HG03565 (cell line): ENCODE measurements around the gene LBX1.

Source experiments
- ATAC-seq: cut with Tn5 transposase; IDR thresholded peaks from one replicate; pipeline ENCODE4 v1.9.1; 2021; ENCODE audit warnings: mild to moderate bottlenecking, moderate library complexity; ENCODE audit not compliant: unreplicated experiment

LBX1 gene

DNA sequence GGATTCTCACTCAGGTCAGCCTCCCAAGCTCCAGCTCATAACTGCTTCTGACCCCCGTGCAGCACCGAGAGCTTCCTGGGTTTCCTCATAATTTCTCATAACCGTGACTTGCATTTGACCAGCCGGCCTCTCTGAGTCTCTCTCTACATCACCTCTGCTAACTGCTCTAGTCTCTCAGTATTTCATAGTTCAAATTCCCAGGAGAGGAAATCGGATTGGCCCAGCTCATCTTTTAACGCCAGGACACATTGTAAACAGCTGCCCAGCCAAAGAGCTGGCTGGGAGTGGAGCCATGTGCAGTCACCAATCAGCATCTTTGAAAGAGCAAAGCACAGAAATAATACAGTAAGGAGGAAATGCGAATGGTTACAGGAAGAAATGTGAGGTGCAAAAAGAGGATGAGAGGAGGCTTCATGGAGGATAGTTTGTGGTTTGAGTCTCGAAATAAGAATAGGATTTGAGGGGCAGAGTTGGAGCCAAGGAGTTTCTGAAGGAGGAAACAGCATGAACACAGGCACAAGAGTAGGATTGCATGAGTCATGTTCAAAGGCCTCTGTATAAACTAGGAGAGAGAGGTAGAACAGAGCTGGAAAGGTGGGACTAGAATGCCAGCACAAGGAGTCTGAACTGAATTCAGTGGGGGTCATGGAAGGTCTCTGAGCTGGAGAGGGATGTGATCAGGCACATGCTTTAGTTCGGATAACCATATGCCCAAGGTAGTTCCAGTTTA is 15.2 kb upstream of the LBX1 start:
- no peak for ATAC-seq

DNA sequence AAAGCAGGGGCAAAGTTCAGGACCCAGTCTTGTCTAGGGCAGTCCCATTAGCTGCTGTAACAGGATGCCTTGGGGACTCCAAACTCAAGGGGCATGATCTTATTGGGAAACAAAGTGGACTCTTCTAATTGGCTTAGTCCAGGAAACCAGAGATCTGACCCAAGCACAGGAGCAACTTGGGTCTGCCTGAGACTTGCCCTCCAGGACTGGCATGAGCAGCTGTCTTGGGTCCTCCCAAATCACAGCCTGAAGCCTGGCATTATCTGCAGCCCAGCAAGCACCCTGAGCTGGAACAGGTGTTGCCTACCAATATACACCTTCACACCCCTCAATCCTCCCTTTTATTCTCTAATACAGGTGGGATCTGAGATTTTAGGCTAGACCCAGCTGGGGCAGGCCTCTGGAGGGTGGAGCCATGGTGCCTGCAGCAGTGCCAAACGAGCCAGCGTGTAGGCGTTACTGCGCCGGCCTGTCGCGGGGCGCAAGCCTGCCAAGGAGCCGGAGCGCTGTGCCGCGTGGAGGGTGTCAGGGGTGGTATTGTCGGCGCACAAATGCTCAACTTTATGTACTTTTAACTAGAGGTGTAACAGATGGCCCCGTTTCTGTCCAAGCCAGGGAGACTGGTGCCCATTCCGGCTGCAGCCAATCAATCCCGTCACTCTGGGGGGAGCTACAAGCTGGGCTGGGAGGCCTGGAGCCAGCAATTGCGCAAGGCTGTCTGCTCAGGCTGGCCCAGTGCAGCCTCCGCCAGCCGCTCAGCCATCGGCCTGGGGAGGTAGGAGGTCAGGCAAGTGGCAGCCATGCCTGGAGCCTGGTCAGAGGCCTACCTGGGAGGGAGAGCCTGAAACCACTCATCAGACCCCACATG is 12.8 kb upstream of the LBX1 start:
- no peak for ATAC-seq

DNA sequence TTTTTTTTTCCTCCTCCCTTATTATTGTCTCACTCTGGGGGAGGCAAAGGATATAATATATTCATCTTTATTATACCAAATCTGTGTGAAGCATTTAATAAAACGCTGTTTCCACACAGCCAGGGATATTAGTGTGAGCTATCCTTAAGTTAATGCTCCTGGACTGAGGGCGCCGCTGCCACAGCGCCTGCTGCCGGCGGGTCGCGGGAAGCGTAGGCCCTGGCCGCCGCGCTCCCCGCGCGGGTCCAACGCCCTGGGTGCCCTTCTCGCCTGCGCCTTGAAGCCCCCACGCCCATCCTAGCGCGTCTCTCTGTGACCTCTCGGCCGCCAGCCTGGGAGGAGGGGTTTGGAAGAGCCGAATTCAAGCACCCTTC is 9.5 kb upstream of the LBX1 start:
- ATAC-seq: no peak

DNA sequence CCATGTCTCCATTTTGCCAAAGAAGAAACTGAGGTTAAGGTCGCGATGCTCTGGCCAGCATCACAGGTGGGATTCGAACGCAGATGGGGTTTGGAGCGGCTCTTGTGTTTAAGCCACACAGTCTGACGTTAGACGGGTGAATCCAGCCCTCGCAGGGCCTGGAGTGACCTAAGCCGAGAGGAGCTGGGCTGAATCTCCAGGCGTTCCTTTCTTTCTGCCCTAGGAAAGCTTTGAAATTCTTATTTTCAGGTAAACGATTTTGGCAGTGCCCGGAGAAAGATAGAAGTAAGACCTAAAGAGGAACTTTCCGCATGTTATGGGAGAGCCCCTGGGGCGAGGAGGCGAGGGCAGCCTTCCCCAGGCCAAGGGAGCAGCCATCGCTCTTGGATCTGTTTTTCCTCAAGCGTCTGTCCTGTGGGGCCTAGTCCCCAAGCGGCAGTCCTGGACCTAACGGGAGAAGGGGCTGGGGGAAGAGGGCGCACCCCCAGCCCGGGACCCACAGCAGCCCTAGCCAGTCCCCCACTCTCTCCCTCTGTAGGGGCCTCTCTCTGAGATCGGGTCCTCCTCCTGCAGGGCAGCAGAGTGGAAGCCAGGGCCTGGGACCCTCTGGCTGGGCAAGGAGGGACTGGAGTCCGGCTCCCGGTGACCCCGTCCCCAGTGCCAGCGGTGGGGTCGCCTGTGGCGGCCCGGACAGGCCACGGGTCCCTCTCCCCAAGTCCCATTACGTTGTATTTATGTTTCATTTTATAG is 8.9 kb upstream of the LBX1 start:
- no peak for ATAC-seq

DNA sequence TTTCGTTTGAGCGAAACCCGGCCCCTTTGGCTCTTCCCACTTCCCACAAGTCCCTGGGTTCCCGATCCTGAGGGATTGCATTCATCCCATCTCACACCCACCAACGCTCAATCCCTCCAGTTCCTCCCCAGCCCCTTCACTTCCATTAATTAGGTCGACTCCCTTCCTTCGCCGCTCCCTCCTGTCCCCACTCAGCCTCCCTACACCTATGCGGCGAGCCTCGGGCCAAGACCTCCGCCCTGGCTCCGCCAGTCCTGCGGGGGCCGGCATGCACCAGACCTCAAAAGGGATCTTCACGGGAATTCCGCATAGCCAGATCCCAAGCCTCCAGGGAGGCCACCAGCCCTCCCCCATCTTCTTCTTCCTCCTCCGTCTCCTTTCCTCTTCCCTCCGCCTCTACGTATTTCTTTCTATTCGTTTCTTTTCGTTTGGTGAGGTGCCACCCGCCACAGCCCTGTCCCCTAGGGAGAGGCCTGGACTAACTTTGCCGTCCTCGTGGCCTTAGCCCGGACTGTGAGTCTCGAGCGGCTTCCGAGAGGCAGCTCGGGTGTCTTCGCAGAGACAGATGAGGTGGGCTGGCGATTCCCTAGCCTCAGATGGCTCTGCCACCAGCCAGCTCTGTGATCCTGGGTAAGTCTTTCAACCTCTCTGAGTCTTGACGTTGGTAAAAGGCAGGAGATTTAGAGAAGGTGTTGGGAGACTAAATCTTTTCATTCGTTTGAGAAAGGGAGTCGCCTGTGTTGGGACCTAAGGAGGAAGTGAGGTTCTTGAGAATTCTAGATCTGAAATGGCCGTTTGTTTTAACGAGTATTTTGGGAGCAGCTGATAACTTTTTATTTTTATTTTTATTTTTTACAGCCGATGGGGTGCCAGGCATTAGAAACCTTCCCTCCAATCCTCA is 8.1 kb upstream of the LBX1 start:
- no peak for ATAC-seq

DNA sequence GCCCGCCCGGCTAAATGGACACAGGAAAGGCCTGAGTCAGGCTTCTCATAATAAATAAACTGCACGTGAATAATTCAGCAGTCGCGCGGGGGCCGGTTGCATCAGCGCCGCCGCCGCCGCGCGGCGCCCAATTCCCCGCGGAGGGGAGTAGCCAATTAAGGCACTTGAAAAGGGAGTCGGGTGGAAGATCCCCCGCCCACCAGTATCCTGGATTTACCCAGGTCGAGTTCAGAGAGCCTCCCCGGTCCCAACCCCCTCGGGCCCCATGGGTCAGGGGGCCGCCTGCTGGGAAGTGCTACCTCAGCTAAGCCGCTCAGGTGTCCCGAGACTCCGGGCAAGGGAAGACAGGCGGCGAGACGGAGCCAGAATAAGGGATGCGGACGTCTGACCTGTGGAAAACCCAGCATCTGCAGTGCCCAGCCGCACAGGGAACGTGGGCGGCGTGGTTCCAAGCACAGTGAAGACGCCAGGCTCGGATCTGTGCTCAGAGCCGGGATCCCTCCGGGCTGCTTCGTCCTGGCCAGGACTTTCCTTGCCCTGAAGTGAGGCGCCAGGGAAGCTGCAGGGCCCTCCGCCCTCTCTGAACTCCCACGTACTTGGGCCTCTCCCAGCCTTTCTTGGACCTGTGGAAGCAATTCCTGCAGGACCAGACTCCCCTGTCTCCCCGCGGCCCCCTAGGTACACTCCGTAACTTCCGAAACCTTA is 7.3 kb upstream of the LBX1 start:
- no peak for ATAC-seq

DNA sequence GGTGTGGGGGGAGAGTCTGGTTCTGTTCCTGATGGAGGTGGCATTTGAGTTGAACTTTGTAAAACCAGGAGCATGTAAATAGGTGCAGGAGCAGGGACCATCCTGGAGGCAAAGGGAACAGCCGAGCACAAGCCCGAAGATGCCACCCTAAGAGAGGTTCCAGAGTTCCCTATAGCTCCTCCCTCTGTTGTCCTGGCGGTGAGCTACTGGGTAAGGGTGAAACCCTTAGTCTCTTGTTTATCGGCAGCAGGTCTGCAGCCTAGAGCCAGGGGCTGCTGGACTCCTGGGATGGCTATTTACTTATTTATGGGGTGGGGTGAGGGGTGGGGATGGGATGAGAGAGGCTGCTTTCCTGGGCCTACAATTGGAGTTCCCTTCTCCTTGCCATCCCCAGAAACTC is 6.5 kb upstream of the LBX1 start:
- no peak for ATAC-seq

DNA sequence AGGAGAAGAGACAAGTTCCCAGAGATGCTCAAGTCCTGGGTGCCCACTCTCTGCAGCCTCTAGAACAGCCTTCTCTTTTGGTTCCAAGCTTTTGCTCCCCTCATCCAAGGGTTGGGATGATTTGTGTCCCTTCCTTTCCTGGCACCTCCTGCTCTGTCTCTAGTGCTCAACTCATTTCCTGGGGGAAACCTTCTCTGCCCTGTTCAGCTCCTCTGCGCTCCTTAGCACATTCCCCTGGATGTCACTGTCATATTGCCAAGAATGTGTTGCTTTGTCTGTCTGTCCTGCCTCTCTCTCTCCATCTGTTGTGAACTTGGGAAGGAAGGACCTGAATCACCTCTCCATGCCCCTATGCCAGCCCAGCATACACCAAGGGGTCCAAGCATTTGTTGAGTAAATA is 5.1 kb upstream of the LBX1 start:
- no peak for ATAC-seq

DNA sequence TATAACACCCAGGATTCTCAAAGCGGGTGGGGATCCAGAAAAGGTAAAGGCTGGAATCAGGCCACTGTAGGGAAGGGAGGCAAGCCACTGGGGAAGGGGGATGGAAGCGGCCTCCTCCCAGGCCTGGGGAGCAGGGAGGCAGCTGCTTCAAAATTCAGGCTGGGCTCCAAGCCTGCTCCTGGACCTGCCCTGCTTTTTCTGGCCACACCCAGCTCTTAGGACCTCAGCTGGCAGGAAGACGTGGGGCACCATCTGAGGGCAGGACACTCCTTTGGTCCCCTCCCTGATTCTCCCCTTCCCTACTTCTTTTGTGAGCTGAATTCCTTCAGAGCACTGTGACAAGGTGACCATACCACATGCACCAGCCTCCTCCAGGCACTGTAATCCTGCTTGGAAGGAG is 4.6 kb upstream of the LBX1 start:
- ATAC-seq: no peak

DNA sequence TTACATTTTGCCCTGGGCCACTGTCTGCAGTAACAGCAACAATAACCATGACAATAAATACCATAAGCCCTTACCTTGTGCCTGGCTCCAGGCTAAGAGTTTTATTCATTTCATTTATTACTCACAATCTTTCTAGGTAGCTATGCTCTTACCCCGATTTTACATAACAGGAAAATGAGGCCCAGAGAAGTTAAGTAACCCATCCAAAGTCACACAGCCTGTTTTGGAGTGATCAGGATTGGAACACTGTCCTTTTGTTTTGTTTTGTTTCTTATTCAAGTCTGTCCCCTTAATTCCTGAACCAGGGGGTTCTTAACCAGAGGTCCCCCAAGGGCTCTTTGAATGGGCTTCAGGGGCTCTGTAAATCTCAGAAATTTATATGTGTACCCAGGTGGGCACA is 4.2 kb upstream of the LBX1 start:
- no peak for ATAC-seq

DNA sequence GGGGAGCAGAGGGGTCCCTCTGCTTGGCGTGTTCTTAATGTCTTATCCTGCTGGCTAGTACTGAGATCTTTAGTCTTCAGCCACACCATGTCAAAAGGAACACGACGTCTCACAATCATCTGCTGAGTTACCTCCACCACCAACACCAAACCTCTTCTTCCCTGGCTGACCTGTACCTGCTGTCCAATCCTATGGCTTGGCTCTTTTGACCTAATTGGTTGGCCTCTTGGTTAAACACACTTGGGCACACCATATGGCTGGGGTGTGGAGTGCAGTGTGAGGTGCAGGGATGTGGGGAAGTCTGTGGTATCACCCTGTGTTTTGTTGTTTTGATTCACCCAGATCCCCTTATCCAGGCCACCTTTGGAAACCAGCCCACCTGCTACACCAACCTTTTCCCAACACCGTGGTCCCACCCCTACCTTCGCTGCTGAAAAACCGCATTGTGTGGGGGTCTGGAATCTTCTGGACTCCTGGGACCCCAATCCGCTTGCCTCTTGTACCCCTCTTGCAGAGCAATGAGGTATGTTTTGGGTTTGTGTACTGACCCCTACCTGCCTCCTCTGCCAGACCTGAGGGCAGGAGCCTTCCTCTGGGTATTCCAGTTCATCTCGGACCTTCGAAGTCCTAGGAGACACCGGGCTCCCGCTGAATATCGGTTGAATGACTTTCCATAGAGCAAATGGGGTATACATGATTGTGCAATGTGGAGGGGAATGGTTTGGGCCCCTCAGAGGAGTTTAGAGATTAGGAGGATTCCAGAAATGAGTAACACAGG is 2.8 kb upstream of the LBX1 start:
- no peak for ATAC-seq

DNA sequence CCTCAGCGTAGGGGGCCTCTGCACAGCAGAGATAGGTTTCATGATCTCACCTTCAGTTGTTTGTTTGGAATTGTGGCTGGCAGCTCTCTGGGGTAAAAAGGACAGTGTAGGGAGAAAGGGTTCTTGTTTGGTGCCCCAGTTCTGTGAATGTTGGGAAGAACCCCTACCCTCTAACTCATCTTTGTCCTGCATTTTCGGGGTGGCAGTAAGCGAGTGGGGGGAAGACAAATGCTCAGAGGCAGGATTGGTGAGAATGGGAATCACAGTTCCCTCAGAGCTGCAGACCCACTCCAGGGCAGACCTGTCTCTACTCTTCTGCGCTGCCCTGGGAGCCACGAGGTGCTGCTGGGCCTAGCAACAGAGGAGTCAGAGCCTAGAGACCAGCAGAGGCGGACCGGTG is 1.8 kb upstream of the LBX1 start:
- ATAC-seq: no peak

DNA sequence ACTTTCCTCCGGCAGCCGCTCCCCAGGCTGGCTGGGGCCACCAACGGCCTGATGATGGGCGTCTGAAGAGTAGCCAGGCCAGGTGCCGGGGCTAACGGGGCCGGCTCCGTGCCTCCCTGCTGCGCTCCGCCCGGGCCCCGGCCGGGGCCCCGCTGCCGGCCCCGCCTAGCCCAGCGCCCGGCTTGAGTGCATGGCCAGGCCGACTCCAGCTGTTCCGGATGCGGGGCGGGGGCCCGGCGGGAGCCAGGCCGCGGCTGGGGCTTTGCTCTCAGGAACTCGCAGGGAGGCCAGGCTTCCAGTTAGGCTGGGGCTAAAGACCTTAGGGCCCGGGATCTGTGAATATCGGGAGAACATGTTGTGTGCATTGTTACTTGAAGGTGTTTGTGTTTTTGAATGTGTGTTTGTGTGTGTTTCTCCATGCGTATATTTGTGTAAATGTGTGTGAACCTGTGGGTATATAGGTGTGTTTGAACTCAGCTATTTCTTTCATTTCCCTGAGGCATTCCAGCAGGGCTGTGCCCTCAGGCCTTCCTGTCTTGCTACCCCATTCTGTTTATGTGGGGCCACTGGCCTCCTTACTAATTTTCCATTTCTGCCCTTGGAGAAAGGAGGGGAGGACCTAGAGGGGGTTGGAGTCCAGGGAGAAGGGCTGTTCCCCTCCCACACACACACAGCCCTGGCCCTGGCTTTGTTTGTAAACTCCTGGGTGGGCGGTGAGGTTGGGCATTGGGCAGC is 1.1 kb upstream of the LBX1 start:
- ATAC-seq: no peak

DNA sequence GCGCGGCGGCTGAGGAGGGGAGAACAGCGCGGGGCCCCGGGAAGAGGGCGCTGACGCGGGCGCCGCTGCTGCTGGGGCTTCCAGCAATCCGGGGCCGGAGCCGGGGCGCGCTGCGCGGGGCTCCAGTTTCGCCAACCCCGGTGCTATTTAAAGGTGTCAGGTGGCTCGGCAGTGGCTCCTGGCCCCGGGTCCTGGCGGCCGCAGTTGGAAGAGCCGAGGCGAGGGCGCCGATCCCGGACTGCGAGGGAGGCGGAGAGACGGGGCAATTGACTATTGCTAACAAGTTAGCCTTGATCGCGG is 347 bp downstream of the LBX1 start:
- no peak for ATAC-seq

DNA sequence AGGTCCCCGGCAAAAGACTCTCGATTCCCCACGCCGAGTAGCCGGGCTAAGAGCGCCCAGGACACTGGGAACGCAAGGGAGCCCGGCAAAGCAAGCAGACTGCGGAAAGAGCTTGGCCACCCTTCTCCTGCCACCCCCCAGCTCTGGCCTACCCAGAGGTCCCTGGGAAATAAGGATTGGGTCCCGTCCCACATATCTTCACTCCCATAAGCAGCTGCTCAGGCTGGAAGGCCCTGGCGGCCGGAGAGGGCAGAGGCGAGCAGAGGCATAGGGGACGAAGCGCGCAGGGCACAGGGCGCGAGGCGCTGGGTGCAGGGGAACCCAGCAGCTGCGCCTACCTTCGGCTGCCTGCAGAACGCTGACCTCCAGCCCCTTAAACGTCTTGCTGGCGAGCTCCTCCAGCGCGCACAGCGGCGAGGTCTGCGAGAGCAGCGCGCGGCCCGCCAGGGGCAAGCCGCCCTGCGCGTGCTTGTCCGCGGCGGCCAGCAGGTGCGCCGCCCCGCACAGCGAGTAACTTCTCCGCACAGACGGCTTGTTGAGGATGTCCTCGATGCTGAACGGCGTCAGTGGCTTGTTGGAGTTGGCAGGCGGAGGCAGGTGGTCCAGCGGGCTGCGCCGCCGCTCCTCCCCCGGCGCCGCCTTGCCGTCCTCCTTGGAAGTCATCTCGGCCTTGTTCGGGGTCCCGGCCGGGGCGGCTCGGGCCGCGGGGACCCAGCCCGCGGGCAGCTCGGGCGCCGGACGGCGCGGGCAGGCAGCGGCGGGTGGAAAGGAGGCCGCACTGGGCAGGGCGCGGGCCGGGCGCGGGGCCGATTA is 904 bp downstream of the LBX1 start:
- ATAC-seq: no peak

DNA sequence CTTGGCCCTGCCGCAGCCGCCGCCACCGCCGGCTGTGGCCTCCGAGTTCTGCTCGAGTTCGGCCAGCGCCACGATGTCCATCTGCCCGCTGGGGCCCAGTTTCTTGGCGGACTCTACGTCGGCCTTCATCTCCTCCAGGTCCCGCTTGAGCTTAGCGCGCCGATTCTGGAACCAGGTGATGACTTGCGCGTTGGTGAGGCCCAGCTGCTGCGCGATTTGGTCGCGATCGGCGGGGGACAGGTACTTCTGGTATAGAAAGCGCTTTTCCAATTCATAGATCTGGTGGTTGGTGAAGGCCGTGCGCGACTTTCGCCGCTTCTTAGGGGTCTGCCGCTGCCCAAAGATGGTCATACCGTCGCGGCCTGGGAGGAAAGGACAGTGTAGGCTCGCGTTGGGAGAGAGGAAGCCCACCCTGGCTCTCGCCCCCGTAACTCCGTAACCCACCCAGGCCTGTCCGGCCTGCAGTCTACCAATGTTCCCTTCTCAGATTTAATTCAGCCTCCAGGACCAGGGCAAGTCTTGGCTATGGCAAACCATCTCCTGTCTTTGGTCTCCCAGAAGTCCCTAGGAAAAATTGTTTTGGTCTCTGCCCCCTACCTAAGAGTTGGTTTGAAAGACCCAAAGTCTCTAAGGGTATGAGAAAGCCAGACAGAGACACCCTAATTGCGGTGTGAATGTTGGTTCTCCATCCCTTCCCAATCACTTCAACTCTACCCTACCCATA is 1.7 kb downstream of the LBX1 start:
- ATAC-seq: no peak
